Uterine smooth muscle cell (primary cell): ENCODE data around the gene ATF4. TPM values are rescaled to one million over a fixed set of nuclear protein-coding genes. Genes with fewer than 3 reads are reported as not detected.

ENCODE experiments used
- total RNA-seq: library from RNA; depleted of rRNA; stranded (reverse); fragments of >200 nt; gene quantifications from 2 replicates; pipeline ENCODE4 v1.2.3, GENCODE V29; 2014

ATF4 gene, protein sequence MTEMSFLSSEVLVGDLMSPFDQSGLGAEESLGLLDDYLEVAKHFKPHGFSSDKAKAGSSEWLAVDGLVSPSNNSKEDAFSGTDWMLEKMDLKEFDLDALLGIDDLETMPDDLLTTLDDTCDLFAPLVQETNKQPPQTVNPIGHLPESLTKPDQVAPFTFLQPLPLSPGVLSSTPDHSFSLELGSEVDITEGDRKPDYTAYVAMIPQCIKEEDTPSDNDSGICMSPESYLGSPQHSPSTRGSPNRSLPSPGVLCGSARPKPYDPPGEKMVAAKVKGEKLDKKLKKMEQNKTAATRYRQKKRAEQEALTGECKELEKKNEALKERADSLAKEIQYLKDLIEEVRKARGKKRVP
- total RNA-seq, result 282 and 426 TPM in 2 replicates

DNA sequence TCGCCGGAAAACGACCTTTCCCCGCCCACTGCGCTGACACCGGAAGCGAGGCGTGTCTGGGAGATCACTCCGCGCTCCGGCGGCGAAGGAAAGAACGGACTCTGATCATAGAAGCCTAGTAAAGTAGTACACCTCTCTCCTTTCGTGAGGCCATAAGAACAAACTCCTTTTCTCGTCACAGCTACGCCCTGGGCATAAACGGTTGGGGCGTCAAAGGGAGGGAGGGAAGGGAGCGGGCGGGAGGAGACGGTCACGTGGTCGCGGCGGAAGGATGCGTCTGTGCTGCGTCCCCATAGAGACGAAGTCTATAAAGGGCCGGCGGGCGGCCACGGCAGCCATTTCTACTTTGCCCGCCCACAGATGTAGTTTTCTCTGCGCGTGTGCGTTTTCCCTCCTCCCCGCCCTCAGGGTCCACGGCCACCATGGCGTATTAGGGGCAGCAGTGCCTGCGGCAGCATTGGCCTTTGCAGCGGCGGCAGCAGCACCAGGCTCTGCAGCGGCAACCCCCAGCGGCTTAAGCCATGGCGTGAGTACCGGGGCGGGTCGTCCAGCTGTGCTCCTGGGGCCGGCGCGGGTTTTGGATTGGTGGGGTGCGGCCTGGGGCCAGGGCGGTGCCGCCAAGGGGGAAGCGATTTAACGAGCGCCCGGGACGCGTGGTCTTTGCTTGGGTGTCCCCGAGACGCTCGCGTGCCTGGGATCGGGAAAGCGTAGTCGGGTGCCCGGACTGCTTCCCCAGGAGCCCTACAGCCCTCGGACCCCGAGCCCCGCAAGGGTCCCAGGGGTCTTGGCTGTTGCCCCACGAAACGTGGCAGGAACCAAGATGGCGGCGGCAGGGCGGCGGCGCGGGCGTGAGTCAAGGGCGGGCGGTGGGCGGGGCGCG lies at the start of gene ATF4:
ATF4 (plus strand) TSS at position 337 of the 880 bp plus-strand sequence. CDS start 884 bp downstream, outside the sequence.

DNA sequence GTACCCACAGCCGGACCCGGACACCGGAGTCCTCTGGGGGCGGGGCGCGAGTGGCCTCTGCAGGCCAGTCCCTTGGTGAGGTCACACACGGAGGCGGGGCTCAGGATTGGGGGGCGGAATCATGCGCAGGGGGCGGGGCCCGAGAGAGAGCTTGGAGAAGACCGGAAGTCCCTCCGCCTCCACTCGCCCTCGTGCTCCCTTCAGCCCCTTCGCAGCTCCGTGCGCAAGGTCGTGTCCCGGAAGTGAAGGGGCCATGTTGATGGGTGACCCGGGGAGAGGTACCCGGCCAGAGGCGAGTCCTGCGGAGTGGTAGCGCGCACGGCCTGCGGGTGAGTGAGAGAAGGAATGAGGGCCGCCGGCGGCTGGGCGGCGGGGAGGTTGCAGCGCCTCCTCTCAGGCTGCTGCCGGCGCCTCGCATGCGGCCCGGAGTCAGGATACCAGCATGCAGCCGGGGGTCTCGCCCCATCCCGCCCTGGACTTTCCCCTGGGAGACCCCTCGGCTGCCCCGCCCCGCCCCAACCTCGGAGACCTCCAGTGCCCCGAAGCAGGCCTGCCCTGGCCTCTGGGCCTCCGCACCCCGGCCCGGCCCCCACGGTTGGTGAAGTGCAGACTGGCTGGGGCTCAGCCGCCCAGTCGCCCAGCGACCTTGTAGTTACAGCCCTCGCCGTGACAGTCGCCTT lies 18.1 kb upstream of the ATF4 start, which contains the start of gene MIEF1:
MIEF1 (plus strand) TSS at position 182 of the 680 bp plus-strand sequence. CDS start 9,005 bp downstream, outside the sequence.

DNA sequence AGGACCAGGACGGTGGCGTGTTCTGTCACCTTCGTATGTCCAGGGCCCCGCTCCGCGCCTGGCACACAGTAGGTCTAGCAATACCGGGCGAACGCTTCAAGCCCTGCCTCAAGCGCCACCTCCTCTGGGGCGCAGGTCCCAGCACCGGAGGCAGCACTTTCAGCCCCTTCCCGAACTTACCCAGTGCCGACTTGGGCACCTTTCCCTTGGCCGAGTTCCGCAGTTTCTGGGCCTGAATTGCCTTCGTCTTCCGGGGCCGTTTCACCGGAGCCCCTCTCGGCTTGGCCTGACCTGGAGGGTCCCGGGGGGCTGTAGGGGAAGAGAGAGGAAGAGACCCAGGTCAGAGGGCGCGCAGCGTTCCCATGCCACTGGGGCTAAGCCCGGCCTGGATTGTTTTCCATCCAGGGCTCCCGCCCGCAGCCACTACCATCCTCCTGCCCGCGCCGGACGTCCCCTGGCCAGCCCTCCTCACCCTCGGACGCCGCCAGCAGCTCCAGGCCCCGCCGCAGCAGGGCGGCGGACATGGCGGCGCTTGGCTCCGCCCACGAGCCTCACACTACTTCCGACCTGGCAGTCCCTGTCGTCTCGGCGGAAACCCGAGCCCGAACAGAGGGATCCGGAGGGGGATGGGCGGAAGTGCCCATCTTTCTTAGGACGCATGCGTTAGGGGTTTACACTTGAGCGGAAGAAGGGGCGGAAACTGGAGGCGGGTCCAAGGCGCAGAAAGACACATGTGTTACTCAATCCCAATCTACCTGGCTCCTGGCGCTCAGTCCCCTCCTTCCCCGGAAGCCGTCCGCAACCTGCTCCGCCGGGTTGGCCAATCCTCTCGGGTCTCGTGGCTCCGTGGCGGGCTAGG lies 12.1 kb downstream of the ATF4 start, which contains the start of gene RPS19BP1:
RPS19BP1 (minus strand) TSS at position 534 of the 859 bp plus-strand sequence; CDS start at position 524, 10 bp downstream.

DNA sequence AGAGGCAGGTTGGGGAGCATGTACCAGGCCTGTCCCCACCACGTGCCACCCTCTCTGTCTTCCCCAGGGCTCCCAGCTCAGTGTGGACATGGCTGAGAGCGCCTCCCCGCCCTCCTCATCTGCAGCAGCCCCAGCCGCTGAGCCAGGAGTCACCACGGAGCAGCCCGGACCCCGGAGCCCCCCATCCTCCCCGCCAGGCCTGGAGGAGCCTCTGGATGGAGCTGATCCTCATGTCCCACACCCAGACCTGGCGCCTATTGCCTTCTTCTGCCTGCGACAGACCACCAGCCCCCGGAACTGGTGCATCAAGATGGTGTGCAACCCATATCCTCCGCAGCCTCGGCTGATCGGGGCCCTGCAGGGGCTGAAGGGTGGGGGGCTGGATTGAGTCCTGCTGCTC lies 50.3 kb downstream of the ATF4 start, which contains the start of gene CACNA1I:
CACNA1I (plus strand) TSS at position 89 of the 400 bp plus-strand sequence; CDS start at position 89, 0 bp downstream.

Other genes starting within 250 kb of the ATF4 start
- gene RPL3, start 200.9 kb upstream of the ATF4 start, total RNA-seq, result 2,760 and 3,323 TPM in 2 replicates
- gene SYNGR1, start 170.6 kb upstream of the ATF4 start, total RNA-seq, result 5.9 and 8.1 TPM in 2 replicates
- 17.6 and 18.9 TPM in 2 replicates for gene TAB1, start 120.8 kb upstream of the ATF4 start, total RNA-seq
- gene MGAT3, start 63.5 kb upstream of the ATF4 start, total RNA-seq, result under 0.01 TPM in 1 of 2 replicates, not detected in the other
- 24.5 and 27.8 TPM in 2 replicates for gene MIEF1, start 18.3 kb upstream of the ATF4 start, total RNA-seq
- 44.2 and 51.1 TPM in 2 replicates for gene RPS19BP1, start 12.2 kb downstream of the ATF4 start, total RNA-seq
- gene CACNA1I, start 50.2 kb downstream of the ATF4 start, total RNA-seq, result not detected in 2 replicates